IPS-18a (cell line): ENCODE measurements around the gene CREB5.

ENCODE experiments used
- H3K27ac ChIP-seq: one replicate; pipeline ENCODE4 v1.5.1; 2013; ENCODE audit warnings: low read length
- H3K27me3 ChIP-seq: one replicate; pipeline ENCODE4 v1.6.1; 2013; ENCODE audit warnings: mild to moderate bottlenecking, low read length; ENCODE audit not compliant: control insufficient read depth, insufficient read depth
- H3K36me3 ChIP-seq: one replicate; pipeline ENCODE4 v1.6.1; 2013; ENCODE audit warnings: low read depth, low read length; ENCODE audit not compliant: control insufficient read depth
- H3K4me1 ChIP-seq: one replicate; pipeline ENCODE4 v1.6.1; 2013; ENCODE audit warnings: low read depth, low read length; ENCODE audit not compliant: control insufficient read depth
- H3K4me3 ChIP-seq: one replicate; pipeline ENCODE4 v1.5.1; 2013; ENCODE audit warnings: low read length
- H3K9ac ChIP-seq: one replicate; pipeline ENCODE4 v1.6.1; 2013; ENCODE audit warnings: mild to moderate bottlenecking, low read length, moderate library complexity
- H3K9me3 ChIP-seq: one replicate; pipeline ENCODE4 v1.6.1; 2013; ENCODE audit warnings: low read depth, low read length; ENCODE audit not compliant: control insufficient read depth

Gene CREB5

GRCh38 chr7:28787106-28787505, 374.8 kb downstream of the CREB5 start:
- no peaks in the 10 kb centered on the region for H3K36me3 ChIP-seq
- no peak overlapping the region for H3K4me3 ChIP-seq

GRCh38 chr7:28790467-28790866, 378.1 kb downstream of the CREB5 start:
- no peaks in the 10 kb centered on the region for H3K9me3 ChIP-seq
- no peak overlapping the region for H3K27ac ChIP-seq
- no peaks in the 10 kb centered on the region for H3K27me3 ChIP-seq
- no peak overlapping the region for H3K9ac ChIP-seq
- H3K4me1 ChIP-seq: peaks cover 6% of the 10 kb centered on the region
- H3K4me3 ChIP-seq: no peak overlapping the region
- no peaks in the 10 kb centered on the region for H3K36me3 ChIP-seq

More at GRCh38 chr7:28787106-28787505, 374.8 kb downstream of the CREB5 start:
- Histone ChIP-seq H3K9ac (no peak overlapping the region), H3K27ac (no peak overlapping the region), H3K4me1 (no peaks in the 10 kb centered on the region), H3K9me3 (no peaks in the 10 kb centered on the region), H3K27me3 (no peaks in the 10 kb centered on the region)

- Histone ChIP-seq H3K27ac (no peak overlapping the region), H3K9me3 (no peaks in the 10 kb centered on the region), H3K36me3 (no peaks in the 10 kb centered on the region), H3K9ac (no peak overlapping the region), H3K4me1 (peaks cover 6% of the 10 kb centered on the region), H3K4me3 (no peak overlapping the region), H3K27me3 (no peaks in the 10 kb centered on the region)
Measured at GRCh38 chr7:28792858-28793257, 380.5 kb downstream of the CREB5 start.

GRCh38 chr7:28793381-28794085, 381.2 kb downstream of the CREB5 start:
- no peak overlapping the region for H3K27ac ChIP-seq
- peaks cover 6% of the 10 kb centered on the region for H3K4me1 ChIP-seq
- H3K27me3 ChIP-seq: no peaks in the 10 kb centered on the region
- no peak overlapping the region for H3K4me3 ChIP-seq
- H3K9me3 ChIP-seq: no peaks in the 10 kb centered on the region
- H3K36me3 ChIP-seq: no peaks in the 10 kb centered on the region
- no peak overlapping the region for H3K9ac ChIP-seq

GRCh38 chr7:28798274-28798673, 386.0 kb downstream of the CREB5 start:
- no peak overlapping the region for H3K9ac ChIP-seq
- no peak overlapping the region for H3K4me3 ChIP-seq
- no peaks in the 10 kb centered on the region for H3K36me3 ChIP-seq
- peaks cover 6% of the 10 kb centered on the region for H3K4me1 ChIP-seq
- H3K27ac ChIP-seq: no peak overlapping the region
- no peaks in the 10 kb centered on the region for H3K27me3 ChIP-seq
- no peaks in the 10 kb centered on the region for H3K9me3 ChIP-seq

- Histone ChIP-seq H3K9me3 (no peaks in the 10 kb centered on the region), H3K4me1 (no peaks in the 10 kb centered on the region), H3K36me3 (no peaks in the 10 kb centered on the region), H3K27me3 (no peaks in the 10 kb centered on the region), H3K4me3 (no peak overlapping the region), H3K27ac (no peak overlapping the region), H3K9ac (no peak overlapping the region)
Measured at GRCh38 chr7:28799619-28800018, 387.3 kb downstream of the CREB5 start.

- H3K36me3 ChIP-seq: no peaks in the 10 kb centered on the region
- no peak overlapping the region for H3K27ac ChIP-seq
- H3K4me3 ChIP-seq: no peak overlapping the region
- no peaks in the 10 kb centered on the region for H3K9me3 ChIP-seq
- H3K27me3 ChIP-seq: no peaks in the 10 kb centered on the region
- H3K9ac ChIP-seq: no peak overlapping the region
- H3K4me1 ChIP-seq: no peaks in the 10 kb centered on the region
Measured at GRCh38 chr7:28800150-28800549, 387.8 kb downstream of the CREB5 start.

GRCh38 chr7:28802450-28802849, 390.1 kb downstream of the CREB5 start:
- no peak overlapping the region for H3K9ac ChIP-seq
- no peaks in the 10 kb centered on the region for H3K36me3 ChIP-seq
- H3K27me3 ChIP-seq: no peaks in the 10 kb centered on the region
- no peaks in the 10 kb centered on the region for H3K9me3 ChIP-seq
- no peak overlapping the region for H3K27ac ChIP-seq
- no peaks in the 10 kb centered on the region for H3K4me1 ChIP-seq
- H3K4me3 ChIP-seq: no peak overlapping the region

GRCh38 chr7:28804157-28804556, 391.8 kb downstream of the CREB5 start:
- no peaks in the 10 kb centered on the region for H3K4me1 ChIP-seq
- no peak overlapping the region for H3K4me3 ChIP-seq
- no peaks in the 10 kb centered on the region for H3K36me3 ChIP-seq
- H3K27ac ChIP-seq: no peak overlapping the region
- H3K9ac ChIP-seq: no peak overlapping the region
- H3K9me3 ChIP-seq: no peaks in the 10 kb centered on the region
- H3K27me3 ChIP-seq: no peaks in the 10 kb centered on the region

GRCh38 chr7:28804990-28805389, 392.7 kb downstream of the CREB5 start:
- Histone ChIP-seq H3K27me3 (no peaks in the 10 kb centered on the region), H3K4me1 (no peaks in the 10 kb centered on the region), H3K27ac (no peak overlapping the region), H3K9ac (no peak overlapping the region), H3K4me3 (no peak overlapping the region), H3K9me3 (no peaks in the 10 kb centered on the region), H3K36me3 (no peaks in the 10 kb centered on the region)

- Histone ChIP-seq H3K36me3 (no peaks in the 10 kb centered on the region), H3K4me1 (no peaks in the 10 kb centered on the region), H3K9ac (no peak overlapping the region), H3K4me3 (no peak overlapping the region), H3K27ac (no peak overlapping the region), H3K9me3 (no peaks in the 10 kb centered on the region), H3K27me3 (no peaks in the 10 kb centered on the region)
Measured at GRCh38 chr7:28806841-28807240, 394.5 kb downstream of the CREB5 start.

GRCh38 chr7:28807396-28807994, 395.2 kb downstream of the CREB5 start:
- Histone ChIP-seq H3K27me3 (no peaks in the 10 kb centered on the region), H3K9ac (no peak overlapping the region), H3K27ac (no peak overlapping the region), H3K4me3 (no peak overlapping the region), H3K4me1 (no peaks in the 10 kb centered on the region), H3K36me3 (no peaks in the 10 kb centered on the region), H3K9me3 (no peaks in the 10 kb centered on the region)
